ENCODE data around the gene FAM25G. TPM values are rescaled to one million over a fixed set of nuclear protein-coding genes. Genes with fewer than 3 reads are reported as not detected.
A peak's percentile ranks its signal among the peaks of the same experiment; 100 is the strongest.
"Not testable (repeated sequence)": the region's sequence is repeated elsewhere in the genome, so short reads cannot be mapped to it uniquely, and the experiment has no call there.

FAM25G gene
- not detected for total RNA-seq

DNA sequence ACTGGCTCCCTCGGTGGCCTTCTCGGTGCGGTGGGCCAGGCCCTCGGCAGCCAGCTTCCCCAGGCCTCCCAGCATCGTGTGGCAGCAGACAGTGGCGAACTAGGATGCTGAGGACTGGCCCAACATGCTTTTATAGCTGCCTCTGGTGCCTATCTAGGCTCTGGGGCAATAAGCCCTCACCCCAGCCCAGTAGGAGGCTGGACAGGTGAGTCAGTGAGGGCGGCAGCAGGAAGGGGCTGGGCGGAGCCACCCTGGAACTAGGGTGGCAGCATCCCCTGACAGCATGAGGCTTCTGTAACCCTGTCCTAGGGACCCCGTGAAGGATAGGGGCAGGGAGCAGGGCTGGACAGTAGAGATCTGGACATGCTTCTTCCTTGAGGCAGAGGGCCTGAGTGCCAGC is at the start of gene FAM25G:
Gene FAM25G, minus strand, starts transcription at position 101 of the 400 bp plus-strand sequence. Its CDS starts 26 bp downstream, at position 75.
- H3K9me3 Mint-ChIP-seq; DNase-seq (ENCODE audit: low spot score); H3K27me3 Mint-ChIP-seq; H3K4me1 Mint-ChIP-seq (ENCODE audit: low read depth in 2 of 2); H3K27ac Mint-ChIP-seq; H3K4me3 Mint-ChIP-seq; ATAC-seq; H3K36me3 Mint-ChIP-seq: not testable (repeated sequence)

DNA sequence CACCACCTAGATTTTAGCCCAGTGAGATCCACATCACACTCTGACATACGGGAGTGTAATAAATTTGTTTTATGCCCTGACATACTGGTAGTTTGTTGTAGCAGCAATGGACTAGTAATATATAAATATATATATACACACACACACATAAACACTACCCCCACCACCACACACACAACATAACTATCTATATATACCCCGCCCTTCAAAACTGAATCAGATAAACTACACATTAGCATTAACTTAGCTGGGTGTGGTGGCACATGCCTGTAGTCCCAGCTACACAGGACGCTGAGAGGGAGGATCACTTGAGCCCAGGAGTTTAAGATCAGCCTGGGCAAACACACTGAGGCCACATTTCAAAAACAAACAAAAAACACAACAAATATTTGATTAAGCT is 44.9 kb upstream of the FAM25G start:
- H3K9me3 Mint-ChIP-seq; ATAC-seq; H3K4me1 Mint-ChIP-seq (ENCODE audit: low read depth in 2 of 2); H3K4me3 Mint-ChIP-seq; H3K27ac Mint-ChIP-seq; DNase-seq (ENCODE audit: low spot score); H3K27me3 Mint-ChIP-seq; H3K36me3 Mint-ChIP-seq: not testable (repeated sequence)

DNA sequence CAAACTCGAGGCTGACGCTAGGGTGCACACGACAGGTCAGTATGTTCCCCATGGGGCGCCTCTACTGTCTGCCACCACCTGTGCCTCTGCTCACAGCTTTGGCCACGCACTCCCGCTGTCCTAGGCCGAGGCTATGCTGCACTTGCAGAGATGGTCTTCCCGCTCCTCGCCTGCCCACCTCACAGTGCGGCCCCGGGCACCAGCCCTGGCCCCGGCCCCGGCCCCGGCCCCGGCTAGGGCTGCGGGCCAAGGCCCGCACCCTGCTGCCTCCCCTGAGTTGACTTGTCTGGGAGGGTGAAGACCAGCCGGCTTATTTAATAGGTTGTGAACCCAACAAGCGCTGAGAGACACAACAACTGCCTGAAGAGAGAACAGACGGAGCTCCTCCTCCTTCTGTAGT is 32.0 kb upstream of the FAM25G start, which contains the start of gene AGAP9:
Gene AGAP9, minus strand, starts transcription at position 164 of the 400 bp plus-strand sequence. Its CDS starts 112 bp downstream, at position 52.
- not testable (repeated sequence) for ATAC-seq; H3K27ac Mint-ChIP-seq; DNase-seq (ENCODE audit: low spot score); H3K4me3 Mint-ChIP-seq; H3K4me1 Mint-ChIP-seq (ENCODE audit: low read depth in 2 of 2); H3K36me3 Mint-ChIP-seq; H3K9me3 Mint-ChIP-seq; H3K27me3 Mint-ChIP-seq

DNA sequence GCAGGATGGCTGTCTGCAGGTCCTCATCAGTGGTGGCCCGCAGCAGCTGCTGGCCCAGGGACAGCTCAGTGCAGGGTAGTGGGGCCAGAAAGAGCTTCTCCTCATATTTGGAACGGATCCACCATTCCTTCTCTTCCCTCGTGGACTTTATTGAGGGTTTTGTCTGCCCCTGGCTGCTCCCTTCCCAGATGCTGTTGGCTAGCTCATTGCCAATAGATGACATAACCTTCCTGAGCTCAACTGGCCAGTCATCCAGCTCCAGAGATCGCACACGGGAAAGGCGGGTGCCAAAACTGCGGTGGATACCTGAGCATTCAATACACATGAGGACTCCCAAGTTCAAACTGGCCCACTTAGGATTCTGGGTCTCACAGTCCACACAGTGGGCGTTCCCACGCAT is 10.8 kb upstream of the FAM25G start:
- H3K27me3 Mint-ChIP-seq; ATAC-seq; H3K4me1 Mint-ChIP-seq (ENCODE audit: low read depth in 2 of 2); H3K27ac Mint-ChIP-seq; H3K9me3 Mint-ChIP-seq; H3K4me3 Mint-ChIP-seq; DNase-seq (ENCODE audit: low spot score); H3K36me3 Mint-ChIP-seq: not testable (repeated sequence)

DNA sequence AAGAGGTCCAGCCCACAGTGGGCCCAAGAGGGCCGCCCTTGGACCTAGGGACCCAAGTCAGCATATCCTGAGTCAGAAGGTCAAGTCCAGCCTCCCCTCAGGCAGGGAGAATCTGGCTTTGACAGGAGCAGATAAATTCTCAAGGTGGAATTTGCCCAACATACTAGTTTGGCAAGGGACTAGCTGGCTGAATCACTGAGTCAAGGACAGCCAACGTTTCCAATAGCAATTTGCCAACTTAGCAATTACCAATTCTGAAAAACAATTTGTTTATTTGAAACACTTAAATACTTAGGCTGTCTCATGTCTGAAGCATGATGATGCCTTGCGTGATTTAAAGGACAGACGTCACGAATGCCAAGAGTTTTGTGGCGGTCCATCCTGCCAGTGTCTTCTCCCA is 2.7 kb upstream of the FAM25G start:
- not testable (repeated sequence) for H3K27me3 Mint-ChIP-seq; H3K36me3 Mint-ChIP-seq; ATAC-seq; H3K9me3 Mint-ChIP-seq; H3K4me1 Mint-ChIP-seq (ENCODE audit: low read depth in 2 of 2); H3K27ac Mint-ChIP-seq; DNase-seq (ENCODE audit: low spot score); H3K4me3 Mint-ChIP-seq

DNA sequence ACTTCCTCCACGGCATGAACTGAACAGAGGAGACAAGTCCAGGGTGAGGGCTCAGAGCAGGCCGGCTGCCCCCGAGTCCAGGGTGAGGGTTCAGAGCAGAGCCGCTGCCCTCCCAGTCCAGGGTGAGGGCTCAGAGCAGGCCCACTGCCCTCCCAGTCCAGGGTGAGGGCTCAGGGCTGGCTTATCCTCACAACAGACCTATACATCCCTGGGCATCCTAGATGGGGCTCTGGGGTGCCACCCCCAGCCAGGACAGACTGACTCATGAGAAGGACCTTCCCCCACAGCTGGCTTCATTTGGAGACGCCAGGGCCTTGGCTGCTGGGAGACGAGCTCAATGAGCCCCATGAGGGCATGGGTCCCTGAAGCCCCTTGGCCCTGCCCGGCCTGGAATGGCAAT is 1.9 kb downstream of the FAM25G start:
- H3K4me1 Mint-ChIP-seq (ENCODE audit: low read depth in 2 of 2); H3K27ac Mint-ChIP-seq; H3K27me3 Mint-ChIP-seq; DNase-seq (ENCODE audit: low spot score); H3K9me3 Mint-ChIP-seq; H3K4me3 Mint-ChIP-seq; H3K36me3 Mint-ChIP-seq: not testable (repeated sequence)
- peak in 1 of 2 donors; percentile 48 for ATAC-seq

DNA sequence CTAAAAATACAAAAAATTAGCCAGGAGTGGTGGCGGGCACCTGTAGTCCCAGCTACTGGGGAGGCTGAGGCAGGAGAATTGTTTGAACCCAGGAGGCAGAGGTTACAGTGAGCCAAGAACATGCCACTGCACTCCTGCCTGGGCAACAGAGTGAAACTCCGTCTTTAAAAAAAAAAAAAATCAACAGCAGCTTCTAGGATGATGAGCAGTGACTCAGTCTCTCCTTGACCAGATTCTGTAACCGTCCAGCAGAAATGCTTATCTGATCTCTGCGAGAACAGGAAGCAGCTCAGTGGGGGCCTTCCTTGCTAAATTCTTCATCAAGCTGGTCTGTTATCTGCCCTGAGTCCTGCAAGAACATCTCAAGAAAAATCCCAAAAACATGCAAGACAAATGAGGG is 5.6 kb downstream of the FAM25G start:
- not testable (repeated sequence) for H3K4me1 Mint-ChIP-seq (ENCODE audit: low read depth in 2 of 2); H3K27ac Mint-ChIP-seq; H3K27me3 Mint-ChIP-seq; H3K9me3 Mint-ChIP-seq; DNase-seq (ENCODE audit: low spot score); H3K4me3 Mint-ChIP-seq; ATAC-seq; H3K36me3 Mint-ChIP-seq

DNA sequence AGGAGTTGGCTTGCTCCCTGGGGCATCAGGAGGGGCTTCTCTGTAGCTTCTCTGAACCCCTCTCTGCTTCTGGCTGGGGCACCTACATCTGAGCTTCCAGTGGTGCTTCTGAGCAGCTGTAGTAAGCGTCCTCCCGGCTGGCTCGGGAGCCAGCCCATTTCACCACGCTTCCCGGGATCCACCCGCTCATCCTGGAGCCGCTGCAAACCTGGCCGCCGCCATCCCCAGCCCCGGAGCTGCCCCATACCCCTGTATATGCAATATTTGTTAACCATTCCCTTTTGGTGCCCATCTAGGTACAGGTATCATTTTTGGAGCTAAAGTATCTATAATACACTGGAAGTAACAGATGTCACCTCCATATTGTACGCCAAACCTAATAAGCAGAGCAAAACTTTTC is 6.7 kb downstream of the FAM25G start:
- ATAC-seq; H3K4me3 Mint-ChIP-seq; DNase-seq (ENCODE audit: low spot score); H3K27me3 Mint-ChIP-seq; H3K36me3 Mint-ChIP-seq; H3K4me1 Mint-ChIP-seq (ENCODE audit: low read depth in 2 of 2); H3K27ac Mint-ChIP-seq; H3K9me3 Mint-ChIP-seq: not testable (repeated sequence)

DNA sequence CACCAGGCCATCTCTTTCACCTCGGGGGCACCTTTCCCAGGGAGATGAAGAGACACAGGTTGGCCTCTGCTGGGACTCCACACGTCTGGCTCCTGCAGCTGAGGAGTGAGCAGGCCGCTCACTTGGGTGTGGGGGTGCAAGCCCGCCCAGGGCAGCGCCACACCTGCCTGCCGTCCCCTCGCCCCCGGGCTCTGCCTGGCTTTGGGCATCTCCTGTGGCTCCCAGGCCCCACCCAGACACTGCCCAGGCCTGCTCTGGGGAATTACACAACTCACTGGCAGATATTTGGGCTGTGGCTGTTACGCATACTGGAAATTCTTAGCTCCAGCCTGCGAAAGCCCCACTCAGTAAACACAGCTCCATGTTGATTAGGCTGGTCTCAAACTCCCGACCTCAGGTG is 7.6 kb downstream of the FAM25G start, which contains the start of gene ANXA8:
Gene ANXA8, minus strand, starts transcription at position 193 of the 400 bp plus-strand sequence. Its CDS starts 182 bp downstream, at position 11.
- H3K4me3 Mint-ChIP-seq; H3K9me3 Mint-ChIP-seq; H3K36me3 Mint-ChIP-seq; H3K27ac Mint-ChIP-seq; H3K4me1 Mint-ChIP-seq (ENCODE audit: low read depth in 2 of 2); DNase-seq (ENCODE audit: low spot score); H3K27me3 Mint-ChIP-seq: not testable (repeated sequence)
- peak in 1 of 2 donors; percentile 26 for ATAC-seq

DNA sequence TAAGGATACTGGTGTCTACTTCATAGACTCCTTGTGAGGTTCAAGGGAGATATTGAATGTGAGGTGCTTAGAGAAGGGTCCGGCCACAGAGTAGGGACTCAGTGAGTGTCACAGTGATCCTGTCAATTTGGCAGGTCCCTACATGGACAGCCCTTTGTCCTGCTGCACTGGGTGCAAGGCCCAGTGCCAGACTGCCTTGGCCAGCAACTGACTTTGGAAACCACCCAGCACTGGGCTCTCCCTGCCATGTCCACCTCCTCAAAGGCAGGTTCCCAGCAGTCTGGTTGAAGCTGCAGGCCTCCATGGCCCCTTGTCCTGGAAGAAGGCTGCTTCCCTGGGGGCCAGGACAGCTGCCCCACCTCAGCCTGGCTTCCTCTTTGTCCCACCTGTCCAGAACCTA is 9.1 kb downstream of the FAM25G start:
- H3K9me3 Mint-ChIP-seq; ATAC-seq; H3K36me3 Mint-ChIP-seq; H3K4me3 Mint-ChIP-seq; H3K4me1 Mint-ChIP-seq (ENCODE audit: low read depth in 2 of 2); H3K27me3 Mint-ChIP-seq; H3K27ac Mint-ChIP-seq; DNase-seq (ENCODE audit: low spot score): not testable (repeated sequence)

DNA sequence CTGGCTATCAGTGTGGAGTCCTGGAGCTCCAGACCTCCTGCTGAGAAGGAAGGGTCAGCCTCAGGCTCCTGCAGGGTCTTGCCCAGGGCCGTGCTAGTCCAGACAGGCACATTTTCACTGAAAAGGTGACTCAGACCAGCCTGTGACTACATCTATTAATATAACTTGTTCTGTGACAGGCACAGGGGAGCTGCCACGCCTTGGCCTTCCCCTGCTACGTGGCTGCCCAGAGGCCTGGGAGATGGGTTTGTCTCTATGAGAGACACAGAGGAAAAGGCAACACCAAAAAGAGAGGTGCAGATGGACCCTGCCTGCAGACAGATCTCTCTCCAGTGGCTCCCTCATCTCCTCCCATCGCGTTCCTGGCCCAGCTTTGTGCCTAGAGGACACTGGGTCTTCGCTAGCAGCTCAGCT is 9.7 kb downstream of the FAM25G start:
- H3K27ac Mint-ChIP-seq; H3K4me1 Mint-ChIP-seq (ENCODE audit: low read depth in 2 of 2); H3K4me3 Mint-ChIP-seq; H3K9me3 Mint-ChIP-seq; DNase-seq (ENCODE audit: low spot score); ATAC-seq; H3K27me3 Mint-ChIP-seq; H3K36me3 Mint-ChIP-seq: not testable (repeated sequence)

DNA sequence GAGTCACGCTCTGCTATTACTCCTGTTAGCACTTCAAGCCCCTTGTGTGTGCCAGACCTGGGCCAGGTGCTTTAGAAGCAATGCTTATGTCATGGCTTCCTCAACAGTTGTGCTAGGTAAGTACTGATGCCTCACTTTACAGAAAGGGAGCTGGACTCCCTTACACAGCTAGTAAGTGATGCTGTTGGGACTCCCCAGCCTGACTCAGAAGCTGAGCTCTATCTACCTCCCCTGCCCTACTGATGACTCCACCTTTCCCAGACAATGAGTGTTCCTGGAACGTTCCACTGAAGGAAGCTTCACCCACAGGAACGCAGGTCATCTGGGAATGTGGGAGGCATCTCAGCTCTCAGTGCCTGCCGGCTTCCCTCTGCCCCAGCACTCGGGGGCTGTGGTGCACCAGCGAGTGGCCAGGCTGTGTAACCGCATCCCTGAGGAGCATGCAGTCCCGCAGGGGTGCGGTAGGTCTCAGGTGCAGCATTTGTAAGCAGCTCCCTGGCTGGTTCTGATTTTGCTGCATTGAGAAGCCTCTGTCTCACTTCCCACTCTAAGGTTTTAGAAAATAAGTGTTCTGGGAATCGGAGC is 10.2 kb downstream of the FAM25G start:
- not testable (repeated sequence) for ATAC-seq

DNA sequence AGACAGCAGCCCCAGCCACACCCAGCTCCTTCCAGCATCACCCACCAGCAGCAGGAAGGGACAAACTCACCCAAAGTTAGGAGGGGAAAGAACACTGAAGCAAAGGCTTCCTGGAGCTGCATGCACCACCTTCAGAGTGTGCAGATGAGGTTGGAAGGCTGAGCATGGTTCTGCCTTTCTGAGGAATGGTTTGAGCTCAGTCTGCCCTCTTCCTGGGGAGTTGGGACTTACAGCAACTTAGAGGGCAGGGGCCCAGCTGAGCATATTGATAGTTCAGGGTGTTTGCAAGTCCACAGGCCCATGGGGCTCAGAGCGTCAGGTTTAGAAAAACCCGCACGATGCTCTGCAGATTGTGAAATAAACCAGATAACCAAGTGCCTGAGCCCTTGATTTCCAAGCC is 11.4 kb downstream of the FAM25G start:
- not testable (repeated sequence) for H3K4me3 Mint-ChIP-seq; H3K27ac Mint-ChIP-seq; H3K4me1 Mint-ChIP-seq (ENCODE audit: low read depth in 2 of 2); H3K27me3 Mint-ChIP-seq; H3K36me3 Mint-ChIP-seq; ATAC-seq; H3K9me3 Mint-ChIP-seq; DNase-seq (ENCODE audit: low spot score)

More for the DNA sequence above, 10.2 kb downstream of the FAM25G start:
- H3K27ac Mint-ChIP-seq; H3K4me1 Mint-ChIP-seq (ENCODE audit: low read depth in 2 of 2); H3K27me3 Mint-ChIP-seq; H3K9me3 Mint-ChIP-seq; H3K4me3 Mint-ChIP-seq; DNase-seq (ENCODE audit: low spot score); H3K36me3 Mint-ChIP-seq: not testable (repeated sequence)

DNA sequence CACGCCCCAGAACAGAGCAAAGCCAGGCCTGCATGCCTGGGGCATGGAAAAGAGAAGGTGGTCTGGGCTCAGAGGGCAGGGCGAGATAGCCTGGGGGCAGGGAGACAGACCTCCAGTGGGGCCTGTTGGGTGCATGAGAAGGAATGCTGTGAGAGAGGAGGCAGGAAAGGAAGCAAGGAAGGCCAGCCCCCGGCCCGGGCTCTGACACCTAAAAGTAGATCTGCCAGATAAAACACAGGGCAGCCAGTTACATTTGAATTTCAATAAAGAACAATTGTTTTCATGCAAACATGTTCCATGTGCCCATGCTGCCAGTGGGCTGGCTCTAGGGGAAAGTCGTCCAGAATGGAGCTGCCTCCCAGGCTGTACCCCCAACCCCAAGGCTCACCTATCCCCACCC is 13.4 kb downstream of the FAM25G start:
- not testable (repeated sequence) for ATAC-seq; H3K4me1 Mint-ChIP-seq (ENCODE audit: low read depth in 2 of 2); H3K27ac Mint-ChIP-seq; DNase-seq (ENCODE audit: low spot score); H3K9me3 Mint-ChIP-seq; H3K4me3 Mint-ChIP-seq; H3K36me3 Mint-ChIP-seq; H3K27me3 Mint-ChIP-seq

DNA sequence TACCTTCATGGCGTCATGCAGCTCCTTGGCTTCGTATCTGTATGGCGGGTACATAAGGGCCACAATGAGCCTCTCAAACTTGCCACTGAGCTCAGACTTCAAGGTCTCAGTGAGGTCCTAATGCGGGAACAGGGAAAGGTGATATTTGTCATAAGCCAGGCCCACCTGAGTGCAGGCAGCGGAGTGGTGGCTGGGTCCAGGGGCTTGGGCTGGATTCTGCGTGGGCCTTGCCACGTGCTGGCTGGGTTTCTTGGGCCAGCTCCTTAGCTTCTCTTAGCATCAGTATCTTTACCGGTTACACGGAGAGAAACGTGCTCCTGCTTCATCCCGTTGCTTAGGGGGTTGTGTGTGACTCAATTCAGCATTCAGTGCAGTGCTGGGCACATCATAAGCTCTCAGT is 14.4 kb downstream of the FAM25G start:
- not testable (repeated sequence) for DNase-seq (ENCODE audit: low spot score); H3K4me3 Mint-ChIP-seq; H3K4me1 Mint-ChIP-seq (ENCODE audit: low read depth in 2 of 2); H3K27ac Mint-ChIP-seq; ATAC-seq; H3K9me3 Mint-ChIP-seq; H3K27me3 Mint-ChIP-seq; H3K36me3 Mint-ChIP-seq

Measured in natural killer cell treated with Interleukin-12 subunit alpha and Interleukin-12 subunit beta and Interleukin-15 and Interleukin-18, amount 100 ng/mL, for 72 hours (primary cell).